ENCODE measurements around the gene MAPK6.

The MAPK6 gene

DNA sequence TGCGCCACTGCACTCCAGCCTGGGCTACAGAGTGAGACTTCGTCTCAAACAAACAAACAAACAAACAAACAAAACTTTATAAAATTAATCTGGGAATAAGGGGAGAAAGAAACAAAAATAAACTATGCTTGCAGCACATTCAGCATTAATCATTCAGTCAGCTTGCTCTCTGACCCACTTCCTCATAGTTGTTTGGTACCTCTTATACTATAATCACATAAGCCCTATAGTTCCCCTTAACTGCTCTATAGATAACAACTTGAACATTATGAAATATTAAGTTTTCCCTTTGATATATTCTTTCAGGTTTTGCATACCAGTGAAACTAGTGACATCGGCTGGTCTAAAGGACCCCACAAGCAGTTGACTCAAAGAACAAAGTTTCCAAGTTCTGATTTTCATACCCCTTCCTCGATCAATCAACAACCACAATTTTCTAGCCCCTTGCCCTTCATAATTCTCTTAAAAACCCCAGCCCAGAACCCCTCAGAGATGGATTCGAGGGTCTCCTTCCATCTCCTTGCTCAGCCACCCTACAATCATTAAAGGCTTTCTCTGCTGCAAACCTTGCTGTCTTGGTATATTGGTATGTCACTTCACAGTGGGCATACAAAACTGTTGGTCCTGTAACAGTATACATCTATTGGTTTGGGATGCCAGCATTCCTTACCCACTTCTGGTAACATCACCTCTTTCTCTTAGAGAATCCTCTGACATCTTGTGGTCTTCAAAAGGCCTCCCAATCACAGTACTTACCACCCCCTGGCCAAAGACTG, 67.2 kb downstream of the MAPK6 start:
- no peaks in the 10 kb centered on the region for H3K79me2 ChIP-seq (ENCODE audit: insufficient read depth, low read depth)
- no peak overlapping the region for H3K27ac ChIP-seq
- H3K9ac ChIP-seq: no peak overlapping the region
- no peaks in the 10 kb centered on the region for H3K36me3 ChIP-seq (ENCODE audit: insufficient read depth)
- TF ChIP-seq, protein P1, sequence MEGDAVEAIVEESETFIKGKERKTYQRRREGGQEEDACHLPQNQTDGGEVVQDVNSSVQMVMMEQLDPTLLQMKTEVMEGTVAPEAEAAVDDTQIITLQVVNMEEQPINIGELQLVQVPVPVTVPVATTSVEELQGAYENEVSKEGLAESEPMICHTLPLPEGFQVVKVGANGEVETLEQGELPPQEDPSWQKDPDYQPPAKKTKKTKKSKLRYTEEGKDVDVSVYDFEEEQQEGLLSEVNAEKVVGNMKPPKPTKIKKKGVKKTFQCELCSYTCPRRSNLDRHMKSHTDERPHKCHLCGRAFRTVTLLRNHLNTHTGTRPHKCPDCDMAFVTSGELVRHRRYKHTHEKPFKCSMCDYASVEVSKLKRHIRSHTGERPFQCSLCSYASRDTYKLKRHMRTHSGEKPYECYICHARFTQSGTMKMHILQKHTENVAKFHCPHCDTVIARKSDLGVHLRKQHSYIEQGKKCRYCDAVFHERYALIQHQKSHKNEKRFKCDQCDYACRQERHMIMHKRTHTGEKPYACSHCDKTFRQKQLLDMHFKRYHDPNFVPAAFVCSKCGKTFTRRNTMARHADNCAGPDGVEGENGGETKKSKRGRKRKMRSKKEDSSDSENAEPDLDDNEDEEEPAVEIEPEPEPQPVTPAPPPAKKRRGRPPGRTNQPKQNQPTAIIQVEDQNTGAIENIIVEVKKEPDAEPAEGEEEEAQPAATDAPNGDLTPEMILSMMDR (conservative IDR thresholded peaks at IDR 0.05; ENCODE audit: low read depth, low read length): no peak
- no peak overlapping the region for H3K4me2 ChIP-seq
- no peaks in the 10 kb centered on the region for H3K27me3 ChIP-seq (ENCODE audit: insufficient read depth, low read depth)
- H2AFZ ChIP-seq (ENCODE audit: low read depth): no peak overlapping the region
- H3K4me3 ChIP-seq (IDR thresholded peaks at IDR 0.05; ENCODE audit: insufficient read depth, low read depth, low read length): no peak overlapping the region
- peaks cover 34% of the 10 kb centered on the region for H3K4me1 ChIP-seq (ENCODE audit: low read depth, poor library complexity, severe bottlenecking)
- H4K20me1 ChIP-seq (ENCODE audit: insufficient read depth): no peaks in the 10 kb centered on the region

DNA sequence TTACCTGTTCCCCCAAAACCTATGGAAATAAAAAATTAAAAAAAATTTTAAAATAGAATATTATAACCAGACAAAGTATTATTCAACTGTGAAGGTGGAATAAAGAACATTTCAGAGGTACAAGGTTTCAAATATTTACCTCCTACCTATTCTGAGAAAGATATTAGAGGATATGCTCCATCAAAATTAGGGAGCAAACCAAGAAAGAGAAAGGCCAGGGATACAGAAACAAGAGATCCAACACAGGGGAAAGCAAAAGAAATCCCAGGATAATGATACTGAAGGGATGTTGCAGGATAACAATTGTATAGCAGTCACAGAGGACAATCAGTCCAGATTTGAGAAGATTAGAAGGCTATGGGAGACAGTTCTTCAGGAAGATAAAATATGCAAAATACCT, 71.2 kb downstream of the MAPK6 start:
- no peaks in the 10 kb centered on the region for H3K4me1 ChIP-seq (ENCODE audit: low read depth, poor library complexity, severe bottlenecking)
- no peaks in the 10 kb centered on the region for H3K36me3 ChIP-seq (ENCODE audit: insufficient read depth)
- TF ChIP-seq, protein P1 (conservative IDR thresholded peaks at IDR 0.05; ENCODE audit: low read depth, low read length): no peak
- H3K27ac ChIP-seq: no peak overlapping the region
- no peak overlapping the region for H3K4me2 ChIP-seq
- no peak overlapping the region for H3K4me3 ChIP-seq (IDR thresholded peaks at IDR 0.05; ENCODE audit: insufficient read depth, low read depth, low read length)
- no peaks in the 10 kb centered on the region for H4K20me1 ChIP-seq (ENCODE audit: insufficient read depth)
- no peak overlapping the region for H3K9ac ChIP-seq
- H3K79me2 ChIP-seq (ENCODE audit: insufficient read depth, low read depth): no peaks in the 10 kb centered on the region
- H2AFZ ChIP-seq (ENCODE audit: low read depth): no peak overlapping the region
- no peaks in the 10 kb centered on the region for H3K27me3 ChIP-seq (ENCODE audit: insufficient read depth, low read depth)

DNA sequence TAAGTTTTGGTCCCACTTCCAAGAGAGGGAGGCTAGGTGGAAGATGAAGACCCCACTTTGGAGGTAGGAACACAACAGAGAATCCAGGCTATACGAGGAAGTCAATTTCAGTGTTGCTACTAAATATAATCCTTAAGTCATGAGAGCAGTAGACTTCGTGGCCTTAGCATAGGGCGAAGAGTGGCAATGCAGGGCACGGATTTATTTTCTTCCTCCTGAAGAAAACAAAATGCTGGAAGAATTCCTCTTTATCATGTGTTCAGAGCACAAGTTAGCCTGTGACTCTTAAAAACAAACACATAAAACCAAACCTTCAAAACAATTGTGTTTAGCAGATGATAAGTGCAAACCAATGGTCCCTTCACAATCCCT, 74.1 kb downstream of the MAPK6 start:
- Histone ChIP-seq H3K27ac (no peak overlapping the region), H4K20me1 (ENCODE audit: insufficient read depth) (no peaks in the 10 kb centered on the region), H3K36me3 (ENCODE audit: insufficient read depth) (no peaks in the 10 kb centered on the region), H3K4me1 (ENCODE audit: low read depth, poor library complexity, severe bottlenecking) (peaks cover 2% of the 10 kb centered on the region), H3K4me2 (no peak overlapping the region), H3K4me3 (IDR thresholded peaks at IDR 0.05; ENCODE audit: insufficient read depth, low read depth, low read length) (no peak overlapping the region), H3K27me3 (ENCODE audit: insufficient read depth, low read depth) (no peaks in the 10 kb centered on the region), H3K9ac (no peak overlapping the region), H2AFZ (ENCODE audit: low read depth) (no peak overlapping the region), H3K79me2 (ENCODE audit: insufficient read depth, low read depth) (no peaks in the 10 kb centered on the region)
- TF ChIP-seq, protein P1 (conservative IDR thresholded peaks at IDR 0.05; ENCODE audit: low read depth, low read length): no peak

DNA sequence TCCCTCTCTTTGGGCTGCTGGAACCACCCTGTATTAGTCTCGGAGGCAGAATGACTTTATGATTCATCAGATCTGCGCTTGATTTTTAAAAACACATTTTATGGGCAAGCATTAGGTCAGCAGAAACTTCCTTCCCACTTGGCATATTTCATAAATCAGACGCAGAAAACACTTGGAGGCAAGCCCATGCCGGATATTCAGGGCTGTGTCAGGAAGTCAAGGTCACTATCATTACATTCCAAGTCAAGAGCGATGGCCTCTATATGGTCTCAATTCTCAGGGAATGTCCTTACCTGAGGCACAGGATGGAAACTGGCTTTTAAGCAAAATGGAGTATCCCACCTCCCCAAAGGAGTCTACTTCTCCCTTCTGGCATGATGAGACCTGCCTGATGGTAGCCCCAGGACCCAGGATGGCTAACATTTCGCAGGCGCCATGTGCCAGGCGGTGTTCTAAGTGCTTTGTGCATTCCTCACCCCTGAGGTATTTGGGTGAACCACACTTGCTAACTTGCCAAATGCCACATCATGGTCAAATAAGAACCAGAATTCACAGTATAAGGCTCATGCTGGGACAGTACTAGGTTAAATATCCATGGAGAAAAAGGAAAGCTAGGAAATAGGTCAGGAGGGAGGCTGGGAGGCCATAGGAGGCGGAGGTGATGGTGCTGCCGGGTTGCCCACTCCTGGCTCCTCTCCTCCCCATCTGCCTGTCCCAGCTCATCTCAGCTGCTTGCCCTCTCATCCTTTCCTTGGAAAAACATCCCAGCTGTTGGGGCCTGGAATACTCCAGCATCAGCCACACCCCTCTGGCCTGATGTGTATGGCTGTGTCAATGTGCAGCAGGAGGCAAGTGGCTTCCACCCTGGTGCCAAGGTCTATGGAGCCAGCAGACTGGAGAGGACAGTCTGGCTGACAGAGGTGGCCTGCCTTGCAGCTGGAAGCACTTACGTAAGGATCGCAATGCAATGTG, 74.8 kb downstream of the MAPK6 start:
- no peaks in the 10 kb centered on the region for H4K20me1 ChIP-seq (ENCODE audit: insufficient read depth)
- H3K27me3 ChIP-seq (ENCODE audit: insufficient read depth, low read depth): no peaks in the 10 kb centered on the region
- no peak overlapping the region for H3K4me3 ChIP-seq (IDR thresholded peaks at IDR 0.05; ENCODE audit: insufficient read depth, low read depth, low read length)
- no peak overlapping the region for H3K27ac ChIP-seq
- H3K79me2 ChIP-seq (ENCODE audit: insufficient read depth, low read depth): no peaks in the 10 kb centered on the region
- H3K4me2 ChIP-seq: no peak overlapping the region
- no peak overlapping the region for H2AFZ ChIP-seq (ENCODE audit: low read depth)
- H3K36me3 ChIP-seq (ENCODE audit: insufficient read depth): no peaks in the 10 kb centered on the region
- no peak overlapping the region for H3K9ac ChIP-seq
- peaks cover 2% of the 10 kb centered on the region for H3K4me1 ChIP-seq (ENCODE audit: low read depth, poor library complexity, severe bottlenecking)
- TF ChIP-seq, protein P1 (conservative IDR thresholded peaks at IDR 0.05; ENCODE audit: low read depth, low read length): no peak

Data from KMS-11 (cell line).